ENCODE results near the gene MPDU1. TPM values are rescaled to one million over a fixed set of nuclear protein-coding genes. Genes with fewer than 3 reads are reported as not detected.
A peak's percentile ranks its signal among the peaks of the same experiment; 100 is the strongest.

MPDU1 gene
- total and polyA plus RNA-seq, 12 donors: 65.9 to 267 (median 114) TPM

DNA sequence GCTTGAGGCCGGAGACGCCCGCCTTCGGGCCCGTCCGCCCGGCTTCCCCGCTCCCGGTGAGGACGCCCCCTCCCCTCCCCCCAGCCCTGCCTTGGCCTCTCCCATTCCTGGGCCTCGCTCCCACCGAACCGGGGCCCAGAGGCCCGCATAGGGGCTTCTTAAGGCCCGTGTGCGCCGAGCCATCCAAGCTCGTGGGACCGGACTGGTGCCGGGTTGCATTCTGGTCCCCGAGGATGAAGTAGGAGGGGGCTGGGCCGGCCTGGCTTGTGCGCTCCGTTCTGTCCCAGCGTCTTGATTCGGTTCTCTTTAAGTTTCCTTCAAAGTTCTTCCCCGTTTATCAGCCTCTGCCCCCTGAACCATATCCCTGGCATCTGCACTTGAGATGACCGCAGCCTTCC lies 21.4 kb upstream of the MPDU1 start:
- H3K36me3 ChIP-seq (replicated peaks in 1 of 2): peaks cover 0 to 34% of the 10 kb centered on the region in 2 donors
- TF ChIP-seq CTCF (IDR thresholded peaks at IDR 0.05) (no peak), POLR2A (IDR thresholded peaks at IDR 0.05) (no peak)
- intact Hi-C loops (cut with DNase I): loop anchor here (5.0 to 10.0 kb wide), 3 partner anchors 45 to 207 kb away; partner anchors contain the start of genes FGF11 (in 1 of the 2), KCTD11 (in 1 of the 2), TMEM102 (in 1 of the 2) and TMEM95 (in 1 of the 2)
- no peaks in the 10 kb centered on the region for H3K27me3 ChIP-seq
- no peaks in the 10 kb centered on the region for H3K9me3 ChIP-seq (replicated peaks in 1 of 3)
- H3K27ac ChIP-seq: peak overlapping the region; percentile 39 to 97 (median 92)
- DNase-seq: no peak
- peak overlapping the region in 3 of 4 donors; percentile 45 to 74 (median 69) for H3K4me3 ChIP-seq
- WGBS, 4 donors: 0 to 2% (median 1%) methylated on average over 4 to 28 of the region's 28 CpGs
- H3K4me1 ChIP-seq (replicated peaks in 1 of 2): peaks cover 34 to 56% of the 10 kb centered on the region in 2 donors

- Histone ChIP-seq H3K4me1 (replicated peaks in 1 of 2) (peaks cover 26 to 45% of the 10 kb centered on the region in 2 donors), H3K36me3 (replicated peaks in 1 of 2) (peaks cover 0 to 39% of the 10 kb centered on the region in 2 donors), H3K9me3 (replicated peaks in 1 of 3) (no peaks in the 10 kb centered on the region), H3K27ac (no peak overlapping the region), H3K27me3 (no peaks in the 10 kb centered on the region), H3K4me3 (no peak overlapping the region)
- intact Hi-C loops (cut with DNase I): loop anchor here (5.0 to 10.0 kb wide), 3 partner anchors 46 to 208 kb away; partner anchors contain the start of genes FGF11 (in 1 of the 2), KCTD11 (in 1 of the 2), TMEM102 (in 1 of the 2) and TMEM95 (in 1 of the 2)
- DNase-seq: peak in 1 of 7 donors; percentile 18
- TF ChIP-seq CTCF (IDR thresholded peaks at IDR 0.05): no peak
- TF ChIP-seq POLR2A (IDR thresholded peaks at IDR 0.05): no peak
- WGBS, 4 donors: 78 to 88% (median 85%) methylated on average over 12 to 30 of the region's 30 CpGs
Observed at GRCh38 chr17:7563115-7563869, 20.4 kb upstream of the MPDU1 start.

DNA sequence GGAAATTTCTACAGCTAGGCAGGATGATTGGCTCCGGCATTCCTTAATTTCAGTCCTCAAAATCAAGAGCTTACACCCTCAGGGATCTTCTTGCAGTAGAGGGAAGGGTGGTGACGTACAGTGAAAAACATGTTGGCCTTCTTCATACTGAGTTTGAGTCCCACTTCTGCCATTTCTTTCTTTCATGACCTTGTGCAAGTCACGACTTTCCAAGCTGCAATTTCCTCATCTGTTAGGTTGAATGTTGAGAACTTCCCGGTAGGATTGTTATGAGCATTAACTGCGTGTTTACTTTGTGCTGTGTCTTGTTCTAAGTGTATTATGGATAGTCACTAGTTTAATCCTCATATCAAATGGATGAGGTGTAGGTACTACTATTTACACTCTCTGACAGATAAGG lies 14.1 kb upstream of the MPDU1 start:
- H3K4me3 ChIP-seq: no peak overlapping the region
- TF ChIP-seq POLR2A (IDR thresholded peaks at IDR 0.05) (no peak), CTCF (IDR thresholded peaks at IDR 0.05) (no peak)
- no peak for DNase-seq
- no peak overlapping the region for H3K27ac ChIP-seq
- peaks cover 7 to 12% of the 10 kb centered on the region in 2 donors for H3K4me1 ChIP-seq (replicated peaks in 1 of 2)
- H3K36me3 ChIP-seq (replicated peaks in 1 of 2): peaks cover 0 to 62% of the 10 kb centered on the region in 2 donors
- intact Hi-C loops (cut with DNase I): loop anchor here in 1 of 2 donors (10.0 kb wide), 1 partner anchor 215 kb away; the partner anchor contains the start of genes KCTD11 and TMEM95
- WGBS, 4 donors: 80 to 82% (median 81%) methylated on average over 5 of the region's 5 CpGs
- no peaks in the 10 kb centered on the region for H3K9me3 ChIP-seq (replicated peaks in 1 of 3)
- no peaks in the 10 kb centered on the region for H3K27me3 ChIP-seq

DNA sequence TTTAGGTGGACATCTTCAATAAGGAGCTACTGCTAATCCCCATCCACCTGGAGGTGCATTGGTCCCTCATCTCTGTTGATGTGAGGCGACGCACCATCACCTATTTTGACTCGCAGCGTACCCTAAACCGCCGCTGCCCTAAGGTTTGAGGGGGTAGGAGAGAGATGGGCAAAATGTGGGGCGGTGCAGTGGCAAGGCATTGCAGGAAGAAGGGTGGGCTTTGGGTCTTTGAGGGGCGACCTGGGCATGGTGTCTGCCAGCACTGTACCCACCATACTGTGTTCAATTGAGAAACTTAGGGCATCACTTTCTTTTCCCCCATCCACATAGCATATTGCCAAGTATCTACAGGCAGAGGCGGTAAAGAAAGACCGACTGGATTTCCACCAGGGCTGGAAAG lies 13.3 kb upstream of the MPDU1 start:
- TF ChIP-seq CTCF (IDR thresholded peaks at IDR 0.05) (no peak), POLR2A (IDR thresholded peaks at IDR 0.05) (no peak)
- H3K4me1 ChIP-seq (replicated peaks in 1 of 2): peaks cover 13 to 19% of the 10 kb centered on the region in 2 donors
- peaks cover 0 to 62% of the 10 kb centered on the region in 2 donors for H3K36me3 ChIP-seq (replicated peaks in 1 of 2)
- H3K27me3 ChIP-seq: no peaks in the 10 kb centered on the region
- peak in 1 of 7 donors; percentile 6 for DNase-seq
- no peak overlapping the region for H3K4me3 ChIP-seq
- intact Hi-C loops (cut with DNase I): no loop called here
- 95 to 97% (median 96%) methylated on average over 10 of the region's 10 CpGs for WGBS, 4 donors
- no peak overlapping the region for H3K27ac ChIP-seq
- H3K9me3 ChIP-seq (replicated peaks in 1 of 3): no peaks in the 10 kb centered on the region

Measured in adrenal gland (tissue), 12 donors.